Erythroblast (primary cell): ENCODE results near the gene HP.

Experiments used
- GATA1 ChIP-seq: IDR thresholded peaks from 2 replicates; pipeline ENCODE4 v1.6.1; 2011; ENCODE audit warnings: low read depth, mild to moderate bottlenecking, control low read depth, low read length, moderate library complexity
- POLR2A ChIP-seq: IDR thresholded peaks from 2 replicates; pipeline ENCODE4 v1.6.1; 2011; ENCODE audit warnings: mild to moderate bottlenecking, low read length

DNA sequence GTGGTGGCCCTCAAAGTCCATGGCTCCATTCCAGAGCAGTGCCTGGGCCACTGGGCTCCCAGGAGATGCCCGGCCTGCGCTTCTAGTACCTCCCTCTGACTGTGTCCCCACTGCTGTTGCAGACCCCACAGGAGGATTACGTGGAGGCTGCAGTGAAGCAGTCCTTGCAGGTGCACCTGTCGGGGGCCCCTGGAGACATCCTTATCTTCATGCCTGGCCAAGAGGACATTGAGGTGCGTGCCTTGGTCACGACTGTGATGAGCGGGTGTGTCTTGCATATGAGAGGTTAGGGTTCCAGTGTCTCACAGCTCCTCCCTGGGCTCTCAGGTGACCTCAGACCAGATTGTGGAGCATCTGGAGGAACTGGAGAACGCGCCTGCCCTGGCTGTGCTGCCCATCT, 50.6 kb downstream of the HP start:
- no peak for TF ChIP-seq POLR2A
- TF ChIP-seq GATA1: no peak
